WERI-Rb-1 (cell line): Measurements from ENCODE around the gene SLC5A5.
A peak's percentile ranks its signal among the peaks of the same experiment; 100 is the strongest.

Experiments
- DNase-seq: peaks from one replicate; pipeline ENCODE4 v3.0.0-alpha.2; 2020
- H3K27ac ChIP-seq: fragments of 250-450 bp; sonication (Bioruptor Pico); 2 replicates; pipeline ENCODE4 v1.5.1; 2020; ENCODE audit warnings: mild to moderate bottlenecking, moderate library complexity
- H3K27me3 ChIP-seq: fragments of 250-450 bp; sonication (Bioruptor Pico); 2 replicates; pipeline ENCODE4 v1.5.1; 2021; ENCODE audit warnings: mild to moderate bottlenecking, low read depth, moderate library complexity; ENCODE audit not compliant: insufficient read depth, severe bottlenecking
- H3K36me3 ChIP-seq: fragments of 250-450 bp; sonication (Bioruptor Pico); 2 replicates; pipeline ENCODE4 v1.5.1; 2020; ENCODE audit warnings: mild to moderate bottlenecking, moderate library complexity
- H3K4me3 ChIP-seq: 2 replicates; pipeline ENCODE4 v1.5.1; 2011; ENCODE audit warnings: low read depth, mild to moderate bottlenecking, control low read depth, low read length
- H3K9me3 ChIP-seq: fragments of 250-450 bp; sonication (Bioruptor Pico); 2 replicates; pipeline ENCODE4 v1.5.1; 2021; ENCODE audit warnings: mild to moderate bottlenecking, moderate library complexity; ENCODE audit not compliant: severe bottlenecking
- TF ChIP-seq, protein P1 (sequence below): IDR thresholded peaks from 2 replicates; pipeline ENCODE4 v1.5.1; 2011; ENCODE audit warnings: low read depth, mild to moderate bottlenecking, control low read depth, inconsistent platforms, low read length

Gene SLC5A5

DNA sequence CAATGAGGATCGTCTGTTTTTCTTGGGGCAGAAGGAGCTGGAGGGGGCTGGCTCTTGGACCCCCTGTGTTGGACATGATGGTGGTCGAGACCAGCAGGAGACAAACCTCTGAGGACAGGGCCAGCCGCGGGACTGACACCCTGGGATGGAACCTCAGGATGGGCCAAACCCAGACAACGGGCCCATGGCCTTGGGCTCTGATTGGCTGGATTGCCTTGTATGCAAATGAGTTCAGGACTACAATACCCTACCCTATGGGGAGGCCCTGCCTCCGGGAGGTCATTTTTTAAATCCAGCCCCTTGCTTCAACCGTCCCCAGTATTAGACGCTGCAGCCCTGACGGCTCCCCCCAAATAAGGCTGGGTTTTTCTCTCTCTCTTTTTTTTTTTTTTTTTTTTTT is 22.0 kb downstream of the SLC5A5 start:
- Histone ChIP-seq H3K27ac (no peak overlapping the region), H3K36me3 (no peaks in the 10 kb centered on the region), H3K27me3 (no peaks in the 10 kb centered on the region), H3K9me3 (no peaks in the 10 kb centered on the region), H3K4me3 (no peak overlapping the region)
- TF ChIP-seq, protein P1, sequence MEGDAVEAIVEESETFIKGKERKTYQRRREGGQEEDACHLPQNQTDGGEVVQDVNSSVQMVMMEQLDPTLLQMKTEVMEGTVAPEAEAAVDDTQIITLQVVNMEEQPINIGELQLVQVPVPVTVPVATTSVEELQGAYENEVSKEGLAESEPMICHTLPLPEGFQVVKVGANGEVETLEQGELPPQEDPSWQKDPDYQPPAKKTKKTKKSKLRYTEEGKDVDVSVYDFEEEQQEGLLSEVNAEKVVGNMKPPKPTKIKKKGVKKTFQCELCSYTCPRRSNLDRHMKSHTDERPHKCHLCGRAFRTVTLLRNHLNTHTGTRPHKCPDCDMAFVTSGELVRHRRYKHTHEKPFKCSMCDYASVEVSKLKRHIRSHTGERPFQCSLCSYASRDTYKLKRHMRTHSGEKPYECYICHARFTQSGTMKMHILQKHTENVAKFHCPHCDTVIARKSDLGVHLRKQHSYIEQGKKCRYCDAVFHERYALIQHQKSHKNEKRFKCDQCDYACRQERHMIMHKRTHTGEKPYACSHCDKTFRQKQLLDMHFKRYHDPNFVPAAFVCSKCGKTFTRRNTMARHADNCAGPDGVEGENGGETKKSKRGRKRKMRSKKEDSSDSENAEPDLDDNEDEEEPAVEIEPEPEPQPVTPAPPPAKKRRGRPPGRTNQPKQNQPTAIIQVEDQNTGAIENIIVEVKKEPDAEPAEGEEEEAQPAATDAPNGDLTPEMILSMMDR, result no peak
- DNase-seq, result no peak

DNA sequence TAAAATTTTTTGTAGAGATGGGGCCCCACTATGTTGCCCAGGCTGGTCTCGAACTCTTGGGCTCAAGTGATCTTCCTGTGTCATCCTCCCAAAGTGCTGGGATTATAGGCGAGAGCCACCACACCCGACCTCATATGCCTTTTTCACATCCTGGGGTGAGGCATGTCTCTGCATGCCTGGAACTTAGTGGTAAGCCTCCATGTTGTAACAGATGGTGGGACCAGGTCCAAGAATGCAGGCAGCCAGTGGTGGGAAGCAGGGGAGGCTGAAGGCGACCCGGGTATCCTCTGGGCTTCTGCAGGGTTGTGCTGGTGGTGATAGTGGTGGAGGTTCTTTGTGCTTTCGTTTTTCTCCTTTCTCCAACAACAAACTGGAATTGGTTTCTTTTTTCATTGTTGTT is 31.0 kb downstream of the SLC5A5 start:
- TF ChIP-seq, protein P1, result no peak

DNA sequence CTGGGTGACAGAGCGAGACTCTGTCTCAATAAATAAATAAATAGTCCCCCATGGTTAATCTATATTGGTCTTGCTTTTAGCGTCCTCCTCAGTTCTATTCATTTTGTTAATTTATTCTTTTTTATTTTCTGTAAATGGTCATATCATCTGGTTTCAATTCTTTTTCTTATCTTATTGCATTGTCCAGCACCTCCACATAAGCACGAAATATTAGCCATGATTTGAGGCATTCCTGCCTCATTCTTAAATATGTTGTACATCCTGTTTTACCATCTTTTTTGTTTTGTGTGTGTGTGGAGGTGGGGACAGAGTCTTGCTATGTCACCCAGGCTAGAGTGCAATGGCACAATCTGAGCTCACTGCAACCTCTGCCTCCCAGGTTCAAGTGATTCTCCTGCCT is 36.5 kb downstream of the SLC5A5 start:
- no peak for DNase-seq
- TF ChIP-seq, protein P1, result no peak
- no peaks in the 10 kb centered on the region for H3K27me3 ChIP-seq

More for the DNA sequence above, 31.0 kb downstream of the SLC5A5 start:
- Histone ChIP-seq H3K4me3 (no peak overlapping the region), H3K27ac (peak overlapping the region; percentile 71), H3K27me3 (no peaks in the 10 kb centered on the region), H3K36me3 (no peaks in the 10 kb centered on the region), H3K9me3 (peaks cover 32% of the 10 kb centered on the region)
- DNase-seq, result peak; percentile 81

DNA sequence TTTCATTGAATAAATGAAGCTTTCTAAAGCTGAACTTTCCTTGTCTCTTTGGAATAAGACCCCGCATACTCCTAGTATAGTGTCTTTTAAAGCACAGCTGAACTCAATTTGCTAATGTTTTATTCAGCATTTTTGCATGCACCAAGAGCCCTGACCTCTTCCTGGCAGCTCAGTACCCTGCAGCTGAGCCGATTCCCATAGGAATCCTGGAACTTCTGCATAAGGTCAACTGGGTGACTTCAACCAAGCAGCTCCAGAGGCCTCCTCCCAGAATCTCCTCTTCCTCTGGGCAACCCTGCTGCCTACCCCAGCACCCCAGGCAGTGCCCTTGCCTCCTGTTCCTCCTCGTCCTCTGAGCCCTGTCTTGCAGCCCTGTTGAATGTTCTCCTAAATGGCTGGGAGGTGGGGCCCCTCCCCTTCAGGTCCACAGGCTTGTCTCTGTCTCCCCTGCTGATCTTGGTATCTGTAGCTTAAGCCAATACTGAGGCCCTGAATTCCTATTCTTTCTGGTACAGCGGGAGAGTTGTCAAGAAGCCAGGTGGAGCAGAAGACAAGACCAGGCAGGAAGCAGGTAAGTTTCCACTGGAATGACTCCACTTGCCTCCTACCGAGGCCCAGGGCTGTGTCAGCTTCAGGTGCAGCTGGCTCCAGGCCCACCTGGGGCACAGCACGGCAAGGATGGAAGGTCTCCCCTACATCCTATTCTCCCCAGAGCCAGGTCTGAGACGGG is 37.4 kb downstream of the SLC5A5 start:
- H3K27ac ChIP-seq, result no peak overlapping the region

More for the DNA sequence above, 36.5 kb downstream of the SLC5A5 start:
- H3K36me3 ChIP-seq, result no peaks in the 10 kb centered on the region
- no peak overlapping the region for H3K27ac ChIP-seq
- H3K4me3 ChIP-seq, result no peak overlapping the region
- H3K9me3 ChIP-seq, result peaks cover 27% of the 10 kb centered on the region

DNA sequence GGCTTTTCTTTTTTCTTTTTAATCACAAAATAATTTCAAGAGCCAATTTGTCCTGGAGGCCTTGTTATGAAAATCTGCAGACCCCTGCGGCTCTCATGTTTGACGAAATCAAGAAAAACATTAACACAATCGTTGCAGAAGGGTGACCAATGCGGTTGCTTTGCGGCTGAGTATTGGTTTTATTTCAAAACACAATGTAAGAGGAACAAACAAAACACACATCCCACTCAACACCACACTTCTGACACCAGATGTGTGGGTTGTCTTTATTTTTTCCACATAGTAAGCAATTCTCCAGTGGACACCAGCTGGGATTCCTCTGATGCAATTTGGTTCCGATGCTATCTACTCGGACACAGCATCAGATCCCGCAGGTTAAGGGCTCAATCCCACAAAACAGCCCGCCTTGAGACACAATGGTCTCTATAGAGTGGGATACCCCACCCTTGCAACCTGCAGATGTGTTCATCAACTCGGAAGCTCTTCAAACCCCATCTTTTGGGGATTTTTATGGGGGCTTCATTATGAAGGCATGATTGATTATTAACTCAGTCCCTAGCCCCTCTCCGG is 39.1 kb downstream of the SLC5A5 start:
- no peaks in the 10 kb centered on the region for H3K36me3 ChIP-seq
- peaks cover 17% of the 10 kb centered on the region for H3K9me3 ChIP-seq
- no peaks in the 10 kb centered on the region for H3K27me3 ChIP-seq
- DNase-seq, result no peak
- no peak overlapping the region for H3K4me3 ChIP-seq
- no peak overlapping the region for H3K27ac ChIP-seq
- TF ChIP-seq, protein P1, result no peak

More for the DNA sequence above, 37.4 kb downstream of the SLC5A5 start:
- Histone ChIP-seq H3K9me3 (peaks cover 22% of the 10 kb centered on the region), H3K27me3 (no peaks in the 10 kb centered on the region), H3K4me3 (no peak overlapping the region), H3K36me3 (no peaks in the 10 kb centered on the region)
- TF ChIP-seq, protein P1, result no peak
- DNase-seq, result no peak
